ENCODE results near the gene AP3B2. TPM values are rescaled to one million over a fixed set of nuclear protein-coding genes. Genes with fewer than 3 reads are reported as not detected.

The AP3B2 gene, protein sequence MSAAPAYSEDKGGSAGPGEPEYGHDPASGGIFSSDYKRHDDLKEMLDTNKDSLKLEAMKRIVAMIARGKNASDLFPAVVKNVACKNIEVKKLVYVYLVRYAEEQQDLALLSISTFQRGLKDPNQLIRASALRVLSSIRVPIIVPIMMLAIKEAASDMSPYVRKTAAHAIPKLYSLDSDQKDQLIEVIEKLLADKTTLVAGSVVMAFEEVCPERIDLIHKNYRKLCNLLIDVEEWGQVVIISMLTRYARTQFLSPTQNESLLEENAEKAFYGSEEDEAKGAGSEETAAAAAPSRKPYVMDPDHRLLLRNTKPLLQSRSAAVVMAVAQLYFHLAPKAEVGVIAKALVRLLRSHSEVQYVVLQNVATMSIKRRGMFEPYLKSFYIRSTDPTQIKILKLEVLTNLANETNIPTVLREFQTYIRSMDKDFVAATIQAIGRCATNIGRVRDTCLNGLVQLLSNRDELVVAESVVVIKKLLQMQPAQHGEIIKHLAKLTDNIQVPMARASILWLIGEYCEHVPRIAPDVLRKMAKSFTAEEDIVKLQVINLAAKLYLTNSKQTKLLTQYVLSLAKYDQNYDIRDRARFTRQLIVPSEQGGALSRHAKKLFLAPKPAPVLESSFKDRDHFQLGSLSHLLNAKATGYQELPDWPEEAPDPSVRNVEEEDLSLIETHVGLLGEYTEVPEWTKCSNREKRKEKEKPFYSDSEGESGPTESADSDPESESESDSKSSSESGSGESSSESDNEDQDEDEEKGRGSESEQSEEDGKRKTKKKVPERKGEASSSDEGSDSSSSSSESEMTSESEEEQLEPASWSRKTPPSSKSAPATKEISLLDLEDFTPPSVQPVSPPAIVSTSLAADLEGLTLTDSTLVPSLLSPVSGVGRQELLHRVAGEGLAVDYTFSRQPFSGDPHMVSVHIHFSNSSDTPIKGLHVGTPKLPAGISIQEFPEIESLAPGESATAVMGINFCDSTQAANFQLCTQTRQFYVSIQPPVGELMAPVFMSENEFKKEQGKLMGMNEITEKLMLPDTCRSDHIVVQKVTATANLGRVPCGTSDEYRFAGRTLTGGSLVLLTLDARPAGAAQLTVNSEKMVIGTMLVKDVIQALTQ
- 2.1 TPM for total RNA-seq

DNA sequence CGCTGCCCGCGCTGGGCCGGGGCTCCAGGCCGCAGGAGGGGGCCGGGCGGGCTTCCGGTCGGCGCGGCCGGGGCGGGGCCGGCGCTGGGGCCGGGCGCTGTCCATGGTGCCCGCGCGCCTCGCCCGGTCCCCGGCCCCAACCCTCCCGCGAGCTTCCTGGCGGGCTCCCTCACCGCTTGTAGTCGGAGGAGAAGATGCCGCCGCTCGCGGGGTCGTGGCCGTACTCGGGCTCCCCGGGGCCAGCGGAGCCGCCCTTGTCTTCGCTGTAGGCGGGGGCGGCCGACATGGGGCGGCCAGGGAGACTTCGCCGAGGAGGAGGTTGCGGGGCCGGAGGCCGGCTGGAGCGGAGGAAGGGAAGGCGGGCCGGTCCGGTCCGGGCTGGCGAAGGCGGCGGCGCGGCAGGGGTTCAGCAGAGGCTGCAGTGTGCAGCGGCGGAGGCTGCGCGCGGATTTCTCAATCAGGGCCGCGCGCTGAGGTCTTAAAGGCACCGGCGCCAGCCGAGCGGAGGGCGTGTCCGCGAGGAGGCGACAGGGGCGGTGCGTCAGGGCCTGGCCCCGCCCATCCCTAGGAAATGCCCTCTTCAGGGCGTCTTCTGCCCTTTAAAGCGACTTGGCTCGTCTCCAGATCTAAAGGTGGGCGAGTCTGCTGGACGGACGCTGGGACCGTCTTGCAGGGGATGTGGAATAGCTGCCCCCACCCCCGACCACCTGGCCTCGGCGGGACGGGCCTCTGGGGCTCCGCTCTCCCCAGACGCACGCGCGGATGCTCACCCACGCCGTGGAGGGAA is at the start of gene AP3B2:
TSS of gene AP3B2 (minus strand) at position 455 of the 787 bp plus-strand sequence. CDS start at position 286, 169 bp downstream.

DNA sequence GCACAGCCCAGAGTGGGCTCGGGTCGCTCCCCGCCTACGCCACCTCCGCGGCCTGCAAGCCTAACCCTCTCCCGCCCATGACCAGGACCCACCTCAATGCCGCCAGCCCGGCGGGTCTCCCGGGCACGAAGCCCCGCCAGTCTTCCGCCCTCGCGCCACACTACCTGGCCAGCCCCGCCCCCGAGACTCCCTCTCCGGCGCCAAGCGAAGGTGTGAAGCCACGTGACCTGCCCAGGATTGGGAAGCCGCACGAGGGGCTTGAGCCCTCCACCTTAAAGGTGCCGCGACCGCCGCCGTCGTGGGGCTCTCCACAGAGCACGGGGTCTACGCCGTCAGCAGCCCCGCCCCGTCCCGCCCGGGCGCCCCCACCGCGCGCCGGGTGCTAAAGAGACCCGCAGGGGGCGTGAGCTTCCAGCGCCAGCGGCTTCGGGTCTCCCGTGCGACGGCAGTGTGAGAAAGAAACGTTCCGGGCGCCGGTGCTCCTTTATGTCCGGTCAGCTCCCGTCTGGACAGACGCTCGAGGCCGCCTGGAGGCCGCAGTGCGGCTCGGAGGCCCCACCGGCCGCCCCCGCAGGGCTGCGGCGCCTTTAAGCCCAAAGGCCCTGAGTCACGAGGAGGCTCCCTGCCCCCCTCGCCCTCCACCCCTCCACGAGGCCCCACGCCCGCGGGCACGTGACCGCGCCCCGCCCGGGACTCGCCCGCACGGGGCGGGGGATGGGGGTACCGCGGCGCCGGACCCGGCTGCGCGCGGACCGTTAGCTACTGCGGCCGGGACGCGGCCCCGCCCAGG is 62.4 kb downstream of the AP3B2 start, which contains the start of gene CPEB1:
TSS of gene CPEB1 (minus strand) at position 319 of the 790 bp plus-strand sequence. CDS start 18,904 bp downstream, outside the sequence.

Other genes starting within 250 kb of the AP3B2 start
- gene RPS17, start 169.4 kb downstream of the AP3B2 start, total RNA-seq, result 2,480 TPM
- gene CPEB1, start 62.5 kb downstream of the AP3B2 start, total RNA-seq, result 3.1 TPM
- 9.6 TPM for gene FSD2, start 96.2 kb upstream of the AP3B2 start, total RNA-seq
- 6.8 TPM for gene WHAMM, start 99.8 kb upstream of the AP3B2 start, total RNA-seq
- gene HOMER2, start 242.8 kb upstream of the AP3B2 start, total RNA-seq, result 27.0 TPM